22Rv1 (cell line): ENCODE data around the gene SEPTIN12.
A peak's percentile ranks its signal among the peaks of the same experiment; 100 is the strongest.
"Not testable (repeated sequence)": the region's sequence is repeated elsewhere in the genome, so short reads cannot be mapped to it uniquely, and the experiment has no call there.

Experiments
- H3K27ac ChIP-seq: fragments of 450-650 bp; 2 replicates; pipeline ENCODE4 v1.5.1; 2017
- CTCF ChIP-seq: fragments of 450-650 bp; IDR thresholded peaks from 2 replicates; pipeline ENCODE4 v1.5.1; 2017; ENCODE audit warnings: mild to moderate bottlenecking
- ZFX ChIP-seq: fragments of 450-650 bp; IDR thresholded peaks from 2 replicates; pipeline ENCODE4 v1.6.1; 2017; ENCODE audit warnings: antibody characterized with exemption, borderline replicate concordance

Gene SEPTIN12

GRCh38 chr16:4790261-4790660 lies 2.1 kb upstream of the SEPTIN12 start:
- TF ChIP-seq ZFX (no peak), CTCF (no peak)
- no peak overlapping the region for H3K27ac ChIP-seq

GRCh38 chr16:4788910-4789309 lies 765 bp upstream of the SEPTIN12 start:
- H3K27ac ChIP-seq = peak overlapping the region; percentile 29; the same call in 1 of the 2 replicates
- no peak for TF ChIP-seq CTCF
- no peak for TF ChIP-seq ZFX

GRCh38 chr16:4788489-4788889 lies 344 bp upstream of the SEPTIN12 start:
- no peak for TF ChIP-seq ZFX
- TF ChIP-seq CTCF = no peak
- H3K27ac ChIP-seq = peak overlapping the region; percentile 29; the same call in 1 of the 2 replicates

GRCh38 chr16:4787068-4787467 lies 1.1 kb downstream of the SEPTIN12 start:
- TF ChIP-seq ZFX (no peak), CTCF (no peak)

GRCh38 chr16:4785758-4786433 lies 2.2 kb downstream of the SEPTIN12 start:
- H3K27ac ChIP-seq = no peak overlapping the region
- TF ChIP-seq ZFX = no peak
- TF ChIP-seq CTCF = no peak

More at GRCh38 chr16:4787068-4787467, 1.1 kb downstream of the SEPTIN12 start:
- H3K27ac ChIP-seq = no peak overlapping the region

GRCh38 chr16:4784444-4784987 lies 3.6 kb downstream of the SEPTIN12 start:
- not testable (repeated sequence) for H3K27ac ChIP-seq

- no peak for TF ChIP-seq ZFX
- no peak for TF ChIP-seq CTCF
- H3K27ac ChIP-seq = no peak overlapping the region
Measured at GRCh38 chr16:4783951-4784336, 4.2 kb downstream of the SEPTIN12 start.

- no peak overlapping the region for H3K27ac ChIP-seq
- TF ChIP-seq CTCF = no peak
- no peak for TF ChIP-seq ZFX
Measured at GRCh38 chr16:4783251-4783950, 4.7 kb downstream of the SEPTIN12 start.
